Activated T-cell treated with anti-CD3 and anti-CD28 coated beads for 4 hours (primary cell): ENCODE measurements around the gene DHFR2.
"Not testable (repeated sequence)": the region's sequence is repeated elsewhere in the genome, so short reads cannot be mapped to it uniquely, and the experiment has no call there.

Experiments used
- DNase-seq: peaks from one replicate; pipeline ENCODE4 v3.0.0-alpha.2; 2020

Gene DHFR2

DNA sequence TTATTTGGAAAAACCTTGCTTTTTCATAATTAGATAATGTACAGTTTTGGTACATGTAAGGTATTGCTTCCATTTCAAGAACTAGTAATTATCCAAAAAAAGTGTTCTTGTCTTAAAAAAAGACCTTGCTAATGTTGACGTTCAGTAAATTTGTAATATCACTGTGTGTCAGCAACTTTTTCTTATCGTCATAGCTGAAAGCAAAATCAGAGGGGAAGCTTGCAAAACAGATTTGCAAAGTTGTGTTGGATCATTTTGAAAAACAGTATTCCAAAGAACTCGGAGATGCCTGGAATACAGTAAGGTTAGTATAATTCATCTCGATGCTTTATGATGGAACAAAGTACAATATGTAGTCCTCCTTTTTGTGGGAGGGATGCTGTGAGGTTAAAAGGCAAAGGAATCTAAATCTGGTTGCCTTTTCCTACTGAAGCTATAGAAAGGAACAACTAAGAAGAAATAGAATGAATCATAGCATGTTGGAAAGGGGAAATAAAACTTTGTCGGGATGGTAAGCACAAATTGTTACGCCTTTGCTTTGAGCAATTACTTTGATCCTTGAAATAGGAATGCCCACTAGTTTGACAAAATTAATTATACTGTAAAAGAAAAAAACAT is 1.6 kb upstream of the DHFR2 start:
- DNase-seq = no peak

GRCh38 chr3:94063496-94064119 is 892 bp upstream of the DHFR2 start:
- DNase-seq = no peak

DNA sequence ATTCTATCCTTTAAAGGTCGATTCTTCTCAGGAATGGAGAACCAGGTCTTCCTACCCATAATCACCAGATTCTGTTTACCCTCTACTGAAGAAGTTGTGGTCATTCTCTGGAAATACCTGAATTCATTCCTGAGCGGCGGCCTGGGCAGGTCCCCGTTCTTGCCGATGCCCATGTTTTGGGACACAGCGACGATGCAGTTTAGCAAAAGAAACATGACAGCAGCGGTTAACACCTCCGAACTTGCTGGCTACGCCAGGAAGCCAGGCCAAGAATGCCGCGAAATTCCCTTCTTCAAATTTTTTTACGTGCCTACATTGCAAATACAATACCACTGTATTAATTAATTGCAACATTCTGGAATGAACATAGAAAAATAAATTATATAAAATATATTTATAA is 1.4 kb downstream of the DHFR2 start:
- DNase-seq = no peak

DNA sequence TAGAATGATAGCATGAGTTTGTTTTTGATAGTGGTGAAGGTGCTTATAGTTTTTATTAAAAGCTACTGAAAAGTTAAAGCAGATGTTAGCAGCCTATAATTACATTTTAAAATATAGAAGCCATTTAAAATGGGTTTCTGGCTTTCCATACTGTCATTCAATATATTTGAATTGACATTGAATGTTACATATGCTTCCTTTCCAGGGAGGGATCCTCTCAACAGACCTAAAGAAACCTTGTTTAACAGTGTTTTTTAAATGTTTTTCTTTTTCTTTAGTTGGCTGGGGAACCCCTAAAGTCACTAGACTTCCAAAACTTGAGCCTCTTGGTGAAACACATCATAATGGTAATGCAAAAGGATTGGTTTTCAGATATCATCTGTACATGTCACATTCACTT is 12.2 kb downstream of the DHFR2 start:
- no peak for DNase-seq

DNA sequence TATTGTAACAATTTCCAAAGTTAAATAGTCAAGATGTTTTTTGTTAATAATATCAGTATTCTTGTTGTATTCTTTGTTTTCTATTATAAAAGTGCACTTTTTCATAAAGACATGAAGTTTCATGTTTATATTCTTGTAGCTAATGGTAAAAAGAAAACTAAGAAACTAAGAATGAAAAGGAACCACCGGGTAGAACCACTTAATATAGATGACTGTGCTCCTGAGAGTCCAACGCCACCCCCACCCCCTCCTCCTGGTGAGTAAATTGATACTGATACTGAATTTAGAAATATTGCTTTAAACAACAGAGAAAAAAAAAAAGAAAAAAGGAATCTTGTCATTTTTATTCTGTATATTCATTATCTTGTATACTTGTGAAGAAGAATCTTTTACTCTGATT is 13.4 kb downstream of the DHFR2 start:
- DNase-seq = no peak

DNA sequence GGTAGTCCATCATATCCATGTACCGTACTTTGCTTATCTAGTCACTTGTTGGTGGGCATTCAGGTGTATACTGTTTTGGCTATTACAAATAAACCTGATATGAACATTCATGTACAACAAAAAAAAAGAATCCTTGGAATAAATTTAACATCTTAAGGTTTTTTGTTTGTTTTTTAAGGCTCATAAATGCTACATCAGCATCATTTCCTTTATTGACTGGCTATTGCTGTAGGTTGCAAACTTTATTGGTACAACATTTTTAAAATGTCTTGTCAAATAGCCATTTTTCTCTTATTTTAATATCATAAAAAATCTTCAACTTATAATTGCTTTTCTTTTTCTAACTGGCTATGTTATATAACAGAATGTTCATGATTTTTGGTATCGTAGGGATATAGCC is 16.2 kb downstream of the DHFR2 start:
- no peak for DNase-seq

DNA sequence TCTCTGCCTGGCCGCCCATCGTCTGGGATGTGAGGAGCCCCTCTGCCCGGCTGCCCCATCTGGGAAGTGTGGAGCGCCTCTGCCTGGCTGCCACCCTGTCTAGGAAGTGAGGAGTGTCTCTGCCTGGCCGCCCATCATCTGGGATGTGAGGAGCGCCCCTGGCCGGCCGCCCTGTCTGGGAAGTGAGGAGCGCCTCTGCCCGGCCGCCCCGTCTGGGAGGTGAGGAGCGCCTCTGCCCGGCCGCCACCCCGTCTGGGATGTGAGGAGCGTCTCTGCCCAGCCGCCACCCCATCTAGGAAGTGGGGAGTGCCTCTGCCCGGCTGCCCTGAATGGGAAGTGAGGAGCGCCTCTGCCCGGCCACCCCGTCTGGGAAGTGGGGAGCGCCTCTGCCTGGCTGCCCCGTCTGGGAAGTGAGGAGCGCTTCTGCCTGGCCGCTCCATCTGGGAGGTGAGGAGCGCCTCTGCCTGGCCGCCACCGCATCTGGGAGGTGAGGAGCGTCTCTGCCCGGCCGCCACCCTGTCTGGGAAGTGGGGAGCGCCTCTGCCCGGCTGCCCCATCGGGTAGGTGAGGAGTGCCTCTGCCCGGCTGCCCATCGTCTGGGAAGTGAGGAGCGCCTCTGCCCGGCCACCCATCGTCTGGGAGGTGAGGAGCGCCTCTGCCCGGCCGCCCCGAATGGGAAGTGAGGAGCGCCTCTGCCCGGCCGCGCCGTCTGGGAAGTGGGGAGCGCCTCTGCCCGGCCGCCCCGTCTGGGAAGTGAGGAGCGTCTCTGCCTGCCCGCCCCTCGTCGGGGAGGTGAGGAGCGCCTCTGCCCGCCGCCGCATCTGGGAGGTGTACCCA is 18.4 kb downstream of the DHFR2 start:
- DNase-seq = not testable (repeated sequence)

DNA sequence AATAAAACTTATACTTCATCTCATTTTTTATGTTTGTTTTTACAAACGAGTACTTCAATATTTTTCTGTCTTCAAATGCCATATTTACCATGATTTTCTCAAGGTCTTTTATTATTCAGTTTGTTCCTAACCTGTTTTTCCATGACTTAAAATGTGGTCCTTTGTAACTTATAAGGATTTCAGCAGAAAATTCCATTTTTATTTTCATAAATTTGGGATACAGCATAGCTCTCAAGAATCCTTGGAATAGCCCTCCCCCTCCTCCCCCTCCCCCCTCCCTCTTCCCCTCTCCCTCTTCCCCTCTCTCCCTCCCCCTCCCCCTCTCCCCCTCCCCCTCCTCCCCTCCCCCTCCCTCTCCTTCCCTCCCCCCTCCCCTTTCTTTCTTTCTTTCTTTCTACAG is 19.4 kb downstream of the DHFR2 start:
- no peak for DNase-seq

DNA sequence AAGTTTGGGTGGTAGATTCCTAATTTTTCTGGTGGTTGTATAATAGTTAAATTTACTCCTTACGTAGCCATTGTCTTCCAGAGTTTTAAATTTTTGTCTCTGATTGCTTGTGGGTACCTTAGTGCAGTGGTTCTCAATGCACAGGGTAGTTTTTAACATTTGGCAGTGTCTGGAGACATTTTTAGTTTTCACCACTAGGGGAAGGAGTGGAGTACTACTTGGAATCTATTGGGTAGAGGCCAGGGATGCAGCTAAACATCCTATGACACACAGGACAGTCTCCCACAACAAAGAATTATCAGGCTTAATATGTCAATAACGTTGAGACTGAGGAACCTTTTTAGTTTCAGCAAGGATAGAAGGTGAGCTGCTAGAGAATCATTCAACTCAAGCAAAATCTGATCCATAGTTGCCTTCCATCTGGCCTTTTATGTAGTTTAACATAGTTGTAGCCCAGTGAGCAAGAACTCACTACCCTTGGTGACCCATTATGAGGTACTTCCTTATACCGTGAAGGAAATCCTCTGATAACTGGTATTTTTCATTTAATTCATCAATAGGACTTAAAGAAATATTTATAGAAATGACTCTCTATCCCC is 25.7 kb downstream of the DHFR2 start:
- DNase-seq = no peak

DNA sequence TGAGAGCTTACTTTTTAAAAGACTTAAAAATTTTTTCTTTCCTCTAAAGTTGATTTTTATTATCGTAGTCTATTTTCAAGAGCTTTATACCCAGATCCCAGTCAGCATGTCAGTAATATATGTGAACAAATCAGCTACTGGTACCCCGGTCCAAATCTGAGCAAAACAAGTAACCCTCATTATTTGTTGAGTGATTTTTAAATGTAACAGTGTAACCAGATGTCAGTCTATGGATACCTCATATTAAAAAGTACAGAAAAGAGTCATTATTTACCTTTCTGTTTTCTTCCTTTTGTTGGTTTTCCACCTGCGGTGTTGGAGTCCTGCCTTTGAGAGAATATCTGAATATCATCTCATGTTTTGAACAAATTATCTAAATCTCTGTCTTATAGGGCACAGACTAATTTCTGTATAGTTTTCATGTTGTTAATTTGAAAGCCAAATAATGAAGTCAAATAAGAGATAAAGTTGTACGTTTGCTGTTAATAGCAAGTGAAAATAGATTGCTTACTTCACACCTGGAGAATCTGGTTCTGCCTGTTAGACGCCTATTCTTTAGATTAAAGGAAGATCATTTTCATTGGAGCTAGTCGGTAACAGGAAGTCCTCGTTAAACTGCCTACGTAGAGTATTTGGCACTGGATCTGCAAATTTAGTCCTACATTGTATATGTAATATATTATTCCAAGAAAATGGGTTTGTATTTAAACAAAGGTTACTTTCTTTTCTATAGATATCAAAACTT is 34.5 kb downstream of the DHFR2 start, which contains the start of gene STX19:
Gene STX19, minus strand, starts transcription at position 505 of the 745 bp plus-strand sequence. CDS start 13,328 bp downstream, outside the sequence.
- no peak for DNase-seq

DNA sequence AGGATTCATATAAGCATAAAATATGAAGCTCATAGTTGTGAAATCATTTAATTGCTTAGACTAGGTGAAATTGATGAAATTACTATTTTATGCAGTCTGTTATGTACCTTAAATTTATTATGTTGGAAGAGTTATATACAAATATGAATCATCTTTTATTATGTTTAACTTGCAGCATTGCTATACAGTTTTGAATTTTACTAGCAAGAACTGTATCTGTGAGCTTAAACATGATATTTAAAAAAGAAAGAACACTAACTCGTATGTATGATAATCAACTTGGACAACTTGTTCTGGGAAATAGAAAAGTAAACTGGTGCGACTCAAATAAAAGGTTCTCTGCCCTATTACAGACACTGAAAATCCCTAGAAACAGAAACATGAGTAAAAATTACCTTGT is 36.1 kb downstream of the DHFR2 start:
- no peak for DNase-seq

DNA sequence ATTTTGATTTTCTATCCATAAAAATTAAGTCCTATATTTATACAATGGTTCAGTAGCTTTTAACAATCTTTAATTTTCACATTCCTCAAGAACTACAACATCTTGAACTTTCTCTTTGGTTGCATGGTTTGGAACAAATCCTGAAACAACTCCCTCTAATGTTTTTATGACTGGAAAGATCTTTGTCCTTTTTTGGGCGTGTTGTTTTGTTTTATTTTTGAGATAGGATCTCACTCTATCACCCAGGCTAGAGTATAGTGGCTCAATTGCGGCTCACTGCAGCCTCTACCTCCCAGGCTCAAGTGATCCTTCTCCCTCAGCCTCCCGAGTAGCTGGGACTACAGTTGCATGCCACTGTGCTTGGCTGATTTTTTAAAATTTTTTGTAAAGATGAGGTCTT is 38.3 kb downstream of the DHFR2 start:
- DNase-seq = no peak

DNA sequence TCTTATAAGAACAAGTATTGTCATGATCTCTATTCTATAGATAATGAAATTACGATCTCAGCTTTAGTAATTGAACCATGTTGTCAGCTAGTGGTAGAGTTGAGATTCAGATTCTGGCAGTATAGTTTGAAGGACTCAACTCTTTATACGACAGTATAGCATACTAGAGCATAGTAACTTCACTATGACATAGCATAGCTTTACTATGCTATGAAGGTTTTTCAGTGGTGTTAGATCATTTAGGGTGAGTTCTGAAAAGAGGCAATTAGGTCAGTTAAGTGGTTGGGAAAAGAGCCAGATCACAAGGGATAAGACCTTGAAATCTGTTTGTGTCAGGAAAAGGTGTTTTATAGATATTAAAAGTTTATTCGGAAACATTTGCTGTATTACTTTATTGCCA is 42.4 kb downstream of the DHFR2 start:
- no peak for DNase-seq

DNA sequence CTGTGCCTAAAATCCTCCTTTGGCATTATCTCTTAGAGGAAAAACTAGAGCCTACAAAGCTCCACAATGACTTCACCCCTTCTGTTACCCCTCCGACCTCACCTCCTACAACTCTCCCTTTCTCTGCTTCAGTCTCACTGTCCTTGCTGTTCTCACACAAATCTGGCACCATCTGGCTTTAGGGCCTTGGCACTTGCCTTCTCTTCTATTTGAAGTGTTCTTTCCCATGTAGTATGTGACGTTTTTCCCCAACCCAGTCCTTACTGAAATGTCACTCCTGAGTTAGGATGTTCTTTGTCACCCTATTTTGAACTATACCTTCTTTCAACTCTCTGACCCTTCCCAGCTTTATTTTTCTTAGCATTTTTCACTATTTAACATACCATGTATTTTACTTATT is 43.1 kb downstream of the DHFR2 start:
- DNase-seq = no peak

DNA sequence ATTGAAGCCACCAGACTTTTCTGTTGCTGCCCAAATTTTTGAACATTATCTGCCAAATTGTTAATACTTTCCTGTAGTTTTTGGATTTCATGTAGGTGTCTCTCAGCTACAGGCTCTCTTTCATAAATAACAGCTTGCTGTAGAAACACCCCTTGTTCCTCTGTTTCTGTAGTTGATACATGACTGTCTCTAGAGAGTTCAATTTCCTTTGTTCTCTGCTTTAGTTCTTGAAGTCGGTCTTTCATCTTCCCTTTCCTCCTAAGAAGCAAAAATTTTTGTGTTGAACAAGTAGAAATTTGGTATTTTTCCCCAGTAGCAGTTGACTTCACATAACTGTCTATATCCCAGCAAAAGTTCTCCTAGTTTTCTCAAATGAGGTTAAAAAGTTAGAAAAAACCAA is 47.7 kb downstream of the DHFR2 start:
- DNase-seq = no peak

- no peak for DNase-seq
Observed at GRCh38 chr3:94012185-94012584, 50.5 kb downstream of the DHFR2 start.

DNA sequence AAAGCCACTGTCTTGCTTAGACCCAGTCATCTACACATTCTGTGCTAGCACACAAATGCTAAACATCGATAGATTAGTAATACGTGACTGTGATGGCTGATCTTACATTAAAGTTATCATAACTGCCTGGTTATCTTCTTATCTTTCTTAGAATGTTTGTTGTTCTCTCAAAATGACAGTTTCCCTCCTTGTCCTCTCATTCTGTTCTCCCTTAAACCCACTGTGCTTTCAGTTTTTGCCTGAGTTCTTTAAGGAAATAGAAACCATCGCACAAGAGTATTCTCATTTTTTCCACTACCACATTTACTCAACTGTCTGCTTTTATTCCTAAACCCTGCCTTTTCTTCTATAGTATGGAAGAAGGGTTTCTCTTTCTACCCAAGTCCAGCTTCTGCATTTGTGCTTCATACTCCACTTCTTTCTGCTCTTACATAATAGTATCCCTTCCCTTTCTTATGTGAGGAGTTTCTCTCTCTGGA is 51.4 kb downstream of the DHFR2 start:
- no peak for DNase-seq

DNA sequence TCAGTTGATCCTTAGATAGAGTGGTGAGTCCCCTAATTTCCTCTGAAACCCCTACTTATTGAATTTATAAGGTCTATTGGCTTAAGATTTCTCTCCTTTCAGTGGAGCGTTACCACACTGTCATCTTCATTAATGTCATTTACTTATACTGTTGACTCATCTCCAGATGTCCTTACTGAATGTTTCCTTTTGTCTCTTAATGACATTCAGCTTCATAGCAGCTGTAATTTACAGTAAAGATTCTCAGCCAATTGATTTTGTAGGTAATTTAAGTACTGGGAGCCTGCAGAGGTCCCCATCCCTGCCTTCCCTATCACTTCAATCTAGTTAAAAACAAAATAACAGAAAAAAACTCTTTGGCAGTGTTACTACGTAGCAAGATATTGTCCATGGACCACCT is 53.1 kb downstream of the DHFR2 start:
- DNase-seq = no peak

- DNase-seq = no peak
Observed at GRCh38 chr3:94008253-94008652, 54.5 kb downstream of the DHFR2 start.
